CD4-positive, CD25-positive, alpha-beta regulatory T cell (primary cell): ENCODE data around the gene CSNK1G2. TPM values are rescaled to one million over a fixed set of nuclear protein-coding genes. Genes with fewer than 3 reads are reported as not detected.
"Not testable (repeated sequence)": the region's sequence is repeated elsewhere in the genome, so short reads cannot be mapped to it uniquely, and the experiment has no call there.

Experiments
- ATAC-seq, 2 donors: fragments of 150-1000 bp; cut with Tn5 transposase; one replicate each; pipeline ENCODE4 v1.10.0; 2021; ENCODE audit warnings: low read depth in 2 of 2, moderate number of reproducible peaks in 2 of 2, moderate library complexity in 1 of 2
- DNase-seq, 3 donors: peaks; one replicate each; pipeline versions ENCODE4 v3.0.0 to v3.0.0-alpha.2; 2012 to 2022; ENCODE audit warnings: mixed read lengths in 1 of 3
- H3K27ac ChIP-seq: one replicate; pipeline ENCODE4 v1.7.0; 2013; ENCODE audit warnings: mild to moderate bottlenecking, low read length; ENCODE audit not compliant: insufficient read depth, poor library complexity, severe bottlenecking
- H3K27me3 ChIP-seq: one replicate; pipeline ENCODE4 v1.7.0; 2013; ENCODE audit warnings: low read length; ENCODE audit not compliant: control insufficient read depth, insufficient read depth
- H3K36me3 ChIP-seq: one replicate; pipeline ENCODE4 v1.7.0; 2013; ENCODE audit warnings: mild to moderate bottlenecking, low read length, moderate library complexity; ENCODE audit not compliant: control insufficient read depth, insufficient read depth
- H3K4me1 ChIP-seq: 2 replicates; pipeline ENCODE4 v1.7.0; 2013; ENCODE audit warnings: mild to moderate bottlenecking, low read length; ENCODE audit not compliant: insufficient read depth, control insufficient read depth, poor library complexity, severe bottlenecking
- H3K4me3 ChIP-seq: one replicate; pipeline ENCODE4 v1.7.0; 2013; ENCODE audit warnings: low read depth, mild to moderate bottlenecking, low read length, moderate library complexity
- H3K9me3 ChIP-seq, 2 experiments: 1 replicate in 1 of 2; 2 replicates in 1 of 2; pipeline ENCODE4 v1.7.0; 2013; ENCODE audit warnings: low read length in 2 of 2, mild to moderate bottlenecking in 1 of 2, moderate library complexity in 1 of 2; ENCODE audit not compliant: control insufficient read depth in 2 of 2
- H3K27ac Mint-ChIP-seq, 3 donors: one replicate each; pipeline ENCODE4 v1.8.0; 2020 to 2022; ENCODE audit warnings: mild to moderate bottlenecking in 3 of 3, mixed read lengths in 3 of 3, moderate library complexity in 2 of 3
- H3K27me3 Mint-ChIP-seq: one replicate; pipeline ENCODE4 v1.8.0; 2022; ENCODE audit warnings: mild to moderate bottlenecking, mixed read lengths
- H3K36me3 Mint-ChIP-seq: one replicate; pipeline ENCODE4 v1.8.0; 2020; ENCODE audit warnings: mixed read lengths
- H3K4me1 Mint-ChIP-seq, 4 donors: one replicate each; pipeline ENCODE4 v1.8.0; 2020 to 2022; ENCODE audit warnings: mixed read lengths in 4 of 4, mild to moderate bottlenecking in 1 of 4
- H3K4me3 Mint-ChIP-seq, 4 donors: one replicate each; pipeline ENCODE4 v1.8.0; 2020 to 2022; ENCODE audit warnings: mild to moderate bottlenecking in 4 of 4, mixed read lengths in 4 of 4, moderate library complexity in 3 of 4
- H3K9me3 Mint-ChIP-seq, 7 donors: one replicate each; pipeline ENCODE4 v1.8.0; 2020 to 2022; ENCODE audit warnings: mixed read lengths in 7 of 7, mild to moderate bottlenecking in 3 of 7, moderate library complexity in 2 of 7
- polyA plus RNA-seq, 4 donors: library from polyadenylated mRNA; unstranded; fragments of 300-500 nt; fragmentation: Illumina TruSeq; gene quantifications; one replicate each; pipeline ENCODE4 v1.2.3, GENCODE V29; 2021
- total RNA-seq: library from RNA; stranded (reverse); gene quantifications from one replicate; pipeline ENCODE4 v1.2.3, GENCODE V29; 2022

Gene CSNK1G2
- total and polyA plus RNA-seq, 5 donors from 2014 or later: 15.3 to 101 (median 17.9) TPM

DNA sequence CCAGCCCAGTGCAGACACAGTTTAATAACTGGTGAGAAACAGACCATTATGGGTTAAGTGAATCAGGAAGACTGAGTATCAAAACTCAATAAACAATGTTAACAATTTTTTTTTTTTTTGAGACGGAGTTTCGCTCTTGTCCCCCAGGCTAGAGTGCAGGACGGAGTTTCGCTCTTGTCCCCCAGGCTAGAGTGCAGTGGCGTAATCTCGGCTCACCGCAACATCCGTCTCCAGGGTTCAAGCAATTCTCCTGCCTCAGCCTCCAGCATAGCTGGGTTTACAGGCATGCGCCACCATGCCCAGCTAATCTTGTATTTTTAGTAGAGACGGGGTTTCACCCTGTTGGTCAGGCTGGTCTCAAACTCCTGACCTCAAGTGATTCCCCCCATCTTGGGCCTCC is 47.5 kb downstream of the CSNK1G2 start:
- not testable (repeated sequence) for ATAC-seq, H3K4me1 Mint-ChIP-seq, H3K36me3 Mint-ChIP-seq, H3K27me3 ChIP-seq, H3K27ac ChIP-seq, H3K4me3 ChIP-seq, H3K4me3 Mint-ChIP-seq, H3K27me3 Mint-ChIP-seq, H3K9me3 Mint-ChIP-seq, H3K27ac Mint-ChIP-seq, DNase-seq, H3K4me1 ChIP-seq, H3K9me3 ChIP-seq
- H3K36me3 ChIP-seq: peaks cover 55% of the 10 kb centered on the region

DNA sequence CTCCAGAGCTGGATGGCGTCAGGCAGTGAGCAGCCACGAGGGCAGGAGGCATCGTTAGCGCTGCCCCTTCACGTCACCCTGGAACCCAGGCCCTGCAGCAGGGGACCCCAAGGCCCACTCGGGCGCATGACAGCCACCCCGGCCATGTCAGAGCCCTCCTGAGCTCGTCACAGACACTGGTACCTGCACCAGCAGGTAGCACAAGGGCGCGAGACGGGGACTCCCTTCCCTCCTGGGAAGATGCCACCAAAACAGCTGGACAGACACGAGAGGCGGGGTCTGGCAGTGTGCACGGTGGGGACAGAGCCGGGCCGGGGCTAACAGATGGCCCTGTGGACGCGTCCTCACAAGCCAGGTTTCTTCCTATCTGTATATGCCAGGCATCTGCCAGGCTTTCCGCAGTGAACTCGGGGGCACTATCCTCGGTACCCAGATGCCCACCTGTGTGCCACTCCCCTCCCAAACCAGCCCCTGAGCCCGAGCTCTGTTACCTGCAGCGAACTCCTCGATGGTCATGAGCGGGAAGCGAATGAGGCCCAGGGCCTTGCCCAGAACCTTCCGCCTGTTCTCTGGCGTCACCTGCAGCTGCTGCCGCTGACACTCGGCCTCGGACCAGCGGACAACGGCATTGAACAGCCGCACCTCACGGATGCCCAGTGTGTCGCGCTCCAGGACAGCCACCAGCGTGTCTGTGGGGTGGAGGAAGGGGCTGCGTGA is 48.7 kb downstream of the CSNK1G2 start:
- no peak for DNase-seq
- ATAC-seq: no peak
- peaks cover 3% of the 10 kb centered on the region for H3K36me3 Mint-ChIP-seq
- H3K9me3 Mint-ChIP-seq: no peaks in the 10 kb centered on the region
- H3K4me1 ChIP-seq: no peaks in the 10 kb centered on the region
- H3K4me3 Mint-ChIP-seq: no peak overlapping the region
- H3K36me3 ChIP-seq: peaks cover 52% of the 10 kb centered on the region
- no peaks in the 10 kb centered on the region for H3K27me3 Mint-ChIP-seq
- no peak overlapping the region for H3K4me3 ChIP-seq
- H3K27me3 ChIP-seq: no peaks in the 10 kb centered on the region
- H3K27ac ChIP-seq: no peak overlapping the region
- no peaks in the 10 kb centered on the region for H3K4me1 Mint-ChIP-seq
- H3K27ac Mint-ChIP-seq: peak overlapping the region in 1 of 3 donors; percentile 15
- H3K9me3 ChIP-seq: no peaks in the 10 kb centered on the region

DNA sequence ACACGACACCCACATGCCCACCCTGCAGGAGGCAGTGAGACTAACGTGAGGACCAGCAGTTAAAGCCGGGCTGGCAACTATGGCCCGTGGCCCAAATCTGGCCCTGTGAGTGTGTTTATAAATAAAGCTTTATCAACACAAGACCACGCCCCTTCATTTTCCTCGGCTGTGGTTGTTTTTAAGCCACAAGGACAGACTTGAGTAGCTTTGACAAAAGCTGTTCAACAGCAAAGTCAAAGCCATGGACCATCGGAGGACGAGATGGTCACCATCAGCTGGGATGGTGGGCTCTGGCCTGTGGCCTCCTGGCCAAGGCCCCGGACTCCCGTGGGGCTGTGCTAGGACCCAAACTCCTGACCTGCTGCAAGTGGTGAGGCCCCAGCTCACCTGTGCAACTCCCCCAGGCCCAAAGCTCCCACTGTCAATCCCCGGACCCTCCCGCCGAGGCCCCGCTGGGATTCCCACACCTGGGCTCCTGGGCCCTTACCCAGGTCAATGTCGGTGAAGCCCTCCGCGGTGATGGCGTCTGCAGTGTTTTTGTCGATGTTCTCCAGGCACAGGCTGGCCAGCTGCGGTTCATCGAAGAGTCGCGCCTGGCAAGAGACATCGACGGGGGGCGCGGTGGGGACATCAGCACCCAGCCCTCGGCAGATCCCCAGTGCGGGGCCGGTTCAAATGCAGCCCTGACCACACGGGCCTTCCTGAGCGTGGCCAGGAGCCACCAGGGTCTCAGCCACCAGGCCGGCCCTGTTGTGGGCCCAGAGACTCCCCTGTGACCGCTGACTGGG is 49.5 kb downstream of the CSNK1G2 start:
- peaks cover 50% of the 10 kb centered on the region for H3K36me3 ChIP-seq
- H3K9me3 ChIP-seq: no peaks in the 10 kb centered on the region
- no peak overlapping the region for H3K27ac Mint-ChIP-seq
- H3K4me1 ChIP-seq: no peaks in the 10 kb centered on the region
- H3K9me3 Mint-ChIP-seq: no peaks in the 10 kb centered on the region
- no peak overlapping the region for H3K4me3 ChIP-seq
- H3K36me3 Mint-ChIP-seq: peaks cover 3% of the 10 kb centered on the region
- H3K27me3 ChIP-seq: no peaks in the 10 kb centered on the region
- ATAC-seq: no peak
- no peak for DNase-seq
- no peaks in the 10 kb centered on the region for H3K27me3 Mint-ChIP-seq
- no peaks in the 10 kb centered on the region for H3K4me1 Mint-ChIP-seq
- H3K27ac ChIP-seq: no peak overlapping the region
- H3K4me3 Mint-ChIP-seq: no peak overlapping the region

DNA sequence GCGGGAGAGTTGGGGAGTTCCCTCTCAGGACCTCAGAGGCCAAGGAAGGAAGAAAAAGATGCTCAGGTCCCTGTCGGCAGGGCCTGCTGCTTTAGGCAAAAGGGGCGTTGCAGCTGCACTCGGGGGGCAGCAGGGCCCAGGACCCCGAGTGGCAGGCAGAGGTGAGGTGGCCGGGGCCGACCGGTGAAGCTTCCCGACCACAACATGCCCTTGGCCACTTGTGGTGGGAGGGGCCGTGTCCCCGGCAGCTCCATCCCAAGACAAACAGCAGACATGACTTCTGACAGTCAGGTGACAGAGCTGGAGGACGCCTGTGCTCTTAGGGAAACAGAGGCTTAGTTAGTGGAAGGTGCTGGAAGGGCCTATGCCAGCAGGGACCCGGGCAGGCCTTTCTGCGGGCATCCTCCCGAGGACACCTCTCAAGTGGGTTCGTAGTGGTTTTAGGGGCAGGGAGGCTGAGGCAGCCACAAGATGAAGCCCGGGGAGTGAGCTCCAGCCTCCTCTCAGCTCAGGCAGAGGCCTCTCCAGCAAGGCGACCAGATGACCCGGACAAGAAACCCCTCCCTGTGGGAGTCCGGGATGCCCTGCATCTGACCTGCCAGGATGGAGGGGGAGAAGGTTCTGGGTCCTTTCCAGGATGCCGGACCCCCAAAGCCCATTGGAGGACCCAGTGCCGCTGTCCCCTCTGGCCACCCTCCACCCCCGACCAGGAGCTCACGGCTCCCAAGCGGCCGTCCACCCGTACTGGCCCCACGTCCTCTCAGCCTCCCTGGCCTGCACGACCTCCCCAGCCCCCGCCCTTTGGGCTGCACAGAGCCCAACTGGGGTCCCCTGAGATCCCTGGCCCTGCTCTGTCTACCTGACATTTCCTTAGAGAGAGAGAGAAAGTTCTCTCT is 50.3 kb downstream of the CSNK1G2 start:
- Histone ChIP-seq H3K4me3 (no peak overlapping the region), H3K4me1 (no peaks in the 10 kb centered on the region), H3K9me3 (no peaks in the 10 kb centered on the region), H3K27ac (no peak overlapping the region), H3K27me3 (no peaks in the 10 kb centered on the region), H3K36me3 (peaks cover 46% of the 10 kb centered on the region)
- no peak for DNase-seq
- Mint-ChIP-seq H3K4me3 (no peak overlapping the region), H3K9me3 (no peaks in the 10 kb centered on the region), H3K36me3 (peaks cover 8% of the 10 kb centered on the region), H3K27me3 (no peaks in the 10 kb centered on the region), H3K27ac (no peak overlapping the region), H3K4me1 (no peaks in the 10 kb centered on the region)
- ATAC-seq: no peak

DNA sequence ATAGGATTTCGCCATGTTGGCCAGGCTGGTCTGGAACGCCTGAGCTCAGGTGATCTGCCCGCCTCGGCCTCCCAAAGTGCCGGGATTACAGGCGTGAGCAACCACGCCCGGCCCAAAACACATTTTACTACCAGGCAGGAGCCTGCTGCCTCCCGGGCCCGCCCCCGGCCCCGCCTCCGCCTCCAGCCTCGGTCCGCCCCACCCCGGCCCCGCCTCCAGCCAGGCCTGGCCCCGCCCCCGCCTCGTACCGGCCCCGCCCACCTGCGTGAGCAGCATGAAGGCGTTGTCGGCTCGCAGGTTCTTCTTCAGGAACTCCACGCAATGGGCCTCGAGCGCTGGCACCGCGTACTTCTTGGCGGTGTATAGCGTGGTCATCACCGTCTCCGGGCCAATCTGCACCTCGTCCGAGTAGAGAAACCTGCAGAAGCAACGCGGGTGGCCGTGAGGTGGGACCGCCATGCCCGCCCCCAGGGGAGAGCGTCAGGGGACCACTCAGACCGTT is 51.8 kb downstream of the CSNK1G2 start:
- Mint-ChIP-seq H3K4me3 (no peak overlapping the region), H3K4me1 (peaks cover 0 to 3% (median 2%) of the 10 kb centered on the region in 4 donors), H3K36me3 (peaks cover 11% of the 10 kb centered on the region), H3K27ac (no peak overlapping the region), H3K9me3 (no peaks in the 10 kb centered on the region), H3K27me3 (no peaks in the 10 kb centered on the region)
- Histone ChIP-seq H3K4me1 (no peaks in the 10 kb centered on the region), H3K27ac (no peak overlapping the region), H3K4me3 (no peak overlapping the region), H3K9me3 (no peaks in the 10 kb centered on the region), H3K36me3 (peaks cover 38% of the 10 kb centered on the region), H3K27me3 (no peaks in the 10 kb centered on the region)
- no peak for ATAC-seq
- peak in 1 of 3 donors; percentile 16 for DNase-seq

DNA sequence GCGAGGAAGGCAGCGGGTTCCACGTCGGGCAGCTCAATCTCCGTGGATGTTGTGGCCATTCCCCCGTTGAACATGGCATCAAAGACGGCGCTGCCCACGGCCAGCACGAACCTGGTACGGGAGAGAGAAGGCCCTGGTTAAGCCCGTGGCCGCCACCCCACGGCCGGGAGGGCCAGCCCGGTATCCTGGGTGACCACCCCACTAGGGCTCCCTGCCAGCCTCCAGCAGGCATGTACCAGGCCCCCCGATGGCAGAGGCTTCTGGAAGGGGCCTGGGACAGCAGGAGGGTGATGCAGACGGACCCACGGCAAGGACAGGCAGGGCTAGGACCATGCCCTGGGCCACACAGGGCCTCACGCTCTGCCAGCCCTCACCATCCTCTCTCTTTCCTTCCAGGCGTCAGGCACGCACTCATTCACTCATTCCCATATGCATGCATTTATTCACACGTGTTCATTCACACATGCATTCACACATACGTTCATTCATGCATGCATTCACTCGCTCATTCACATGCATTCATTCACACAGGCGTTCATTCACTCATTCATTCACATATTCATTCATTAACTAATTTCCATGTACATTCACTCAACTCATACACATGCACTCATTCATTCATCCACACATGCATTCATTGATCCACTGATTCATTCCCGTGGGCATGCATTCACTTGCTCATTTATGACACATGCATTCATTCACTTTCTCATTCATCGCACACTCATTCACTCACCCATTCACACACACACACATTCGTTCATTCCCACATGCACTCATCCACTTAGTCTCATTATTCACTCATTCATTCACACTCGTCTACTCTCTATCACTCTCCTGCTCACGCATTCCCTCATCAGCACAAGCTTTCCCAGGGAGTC is 56.6 kb downstream of the CSNK1G2 start:
- Histone ChIP-seq H3K27me3 (no peaks in the 10 kb centered on the region), H3K4me3 (no peak overlapping the region), H3K9me3 (no peaks in the 10 kb centered on the region), H3K27ac (no peak overlapping the region), H3K36me3 (peaks cover 19% of the 10 kb centered on the region), H3K4me1 (no peaks in the 10 kb centered on the region)
- Mint-ChIP-seq H3K27me3 (no peaks in the 10 kb centered on the region), H3K4me1 (peaks cover 0 to 8% (median 4%) of the 10 kb centered on the region in 4 donors), H3K9me3 (no peaks in the 10 kb centered on the region), H3K27ac (peak overlapping the region in 1 of 3 donors; percentile 80), H3K36me3 (peaks cover 13% of the 10 kb centered on the region), H3K4me3 (no peak overlapping the region)
- no peak for ATAC-seq
- DNase-seq: no peak
